ENCODE data around the gene CCDC183. TPM values are rescaled to one million over a fixed set of nuclear protein-coding genes. Genes with fewer than 3 reads are reported as not detected.

CCDC183 gene
- total and polyA plus RNA-seq, 8 donors: 0.44 to 11.7 (median 10.0) TPM; not detected in 1

Small RNA genes within 50 kb of the gene (microRNA-seq; reads per million reads assigned to microRNA genes)
- gene MIR4292: 0 to 0.27 reads per million in 2 donors
- 0 reads per million in 2 donors for gene MIR6722

Other genes starting within 250 kb of the CCDC183 start
- gene EGFL7, start 133.4 kb upstream of the CCDC183 start, total RNA-seq: 100 to 1,000 TPM; 105 to 165 TPM
- 100 to 1,000 TPM in 2 of 6 donors, 10 to 100 TPM in 4; 65.7 to 139 (median 90.9) TPM for gene EGFL7, start 133.4 kb upstream of the CCDC183 start, polyA plus RNA-seq (ENCODE audit: insufficient read length in 6 of 6)
- 100 to 1,000 TPM; 127 to 170 TPM for gene AGPAT2, start 108.9 kb upstream of the CCDC183 start, total RNA-seq
- 10 to 100 TPM; 24.9 to 48.3 (median 31.9) TPM for gene AGPAT2, start 108.9 kb upstream of the CCDC183 start, polyA plus RNA-seq (ENCODE audit: insufficient read length in 6 of 6)
- gene DIPK1B, start 83.8 kb upstream of the CCDC183 start, total RNA-seq: 10 to 100 TPM; 12.6 to 12.7 TPM
- 10 to 100 TPM; 23.7 to 37.4 (median 30.6) TPM for gene DIPK1B, start 83.8 kb upstream of the CCDC183 start, polyA plus RNA-seq (ENCODE audit: insufficient read length in 6 of 6)
- gene LCN10, start 53.4 kb upstream of the CCDC183 start, total RNA-seq: 10 to 100 TPM in 1 of 2 donors, under 1 TPM in 1; 0.32 to 10.0 TPM
- under 1 TPM in 4 of 6 donors, not detected in 2; 0.11 to 0.44 (median 0.21) TPM for gene LCN10, start 53.4 kb upstream of the CCDC183 start, polyA plus RNA-seq (ENCODE audit: insufficient read length in 6 of 6)
- gene LCN6, start 47.8 kb upstream of the CCDC183 start, total RNA-seq: 10 to 100 TPM in 1 of 2 donors, under 1 TPM in 1; 0.38 to 18.9 TPM
- not detected for gene LCN6, start 47.8 kb upstream of the CCDC183 start, polyA plus RNA-seq (ENCODE audit: insufficient read length in 6 of 6)
- gene LCN8, start 38.1 kb upstream of the CCDC183 start, total RNA-seq: not detected
- gene LCN8, start 38.1 kb upstream of the CCDC183 start, polyA plus RNA-seq (ENCODE audit: insufficient read length in 6 of 6): not detected
- not detected for gene LCN15, start 31.8 kb upstream of the CCDC183 start, total RNA-seq
- gene LCN15, start 31.8 kb upstream of the CCDC183 start, polyA plus RNA-seq (ENCODE audit: insufficient read length in 6 of 6): under 1 TPM in 5 of 6 donors, not detected in 1; 0.06 to 0.18 (median 0.07) TPM
- gene TMEM141, start 5.0 kb upstream of the CCDC183 start, total RNA-seq: 10 to 100 TPM; 74.3 to 76.6 TPM
- 10 to 100 TPM; 49.3 to 57.7 (median 52.8) TPM for gene TMEM141, start 5.0 kb upstream of the CCDC183 start, polyA plus RNA-seq (ENCODE audit: insufficient read length in 6 of 6)
- gene RABL6, start 11.6 kb downstream of the CCDC183 start, total RNA-seq: 10 to 100 TPM; 75.9 to 80.8 TPM
- 10 to 100 TPM; 49.5 to 71.5 (median 56.1) TPM for gene RABL6, start 11.6 kb downstream of the CCDC183 start, polyA plus RNA-seq (ENCODE audit: insufficient read length in 6 of 6)
- 1 to 10 TPM; 1.7 to 2.6 TPM for gene AJM1, start 46.1 kb downstream of the CCDC183 start, total RNA-seq
- 1 to 10 TPM in 4 of 6 donors, under 1 TPM in 2; 0.59 to 1.8 (median 1.1) TPM for gene AJM1, start 46.1 kb downstream of the CCDC183 start, polyA plus RNA-seq (ENCODE audit: insufficient read length in 6 of 6)
- 100 to 1,000 TPM; 118 to 151 TPM for gene PHPT1, start 53.1 kb downstream of the CCDC183 start, total RNA-seq
- 100 to 1,000 TPM in 2 of 6 donors, 10 to 100 TPM in 4; 66.1 to 124 (median 90.3) TPM for gene PHPT1, start 53.1 kb downstream of the CCDC183 start, polyA plus RNA-seq (ENCODE audit: insufficient read length in 6 of 6)
- gene MAMDC4, start 56.0 kb downstream of the CCDC183 start, total RNA-seq: 10 to 100 TPM; 14.7 to 16.0 TPM
- gene MAMDC4, start 56.0 kb downstream of the CCDC183 start, polyA plus RNA-seq (ENCODE audit: insufficient read length in 6 of 6): 1 to 10 TPM; 5.3 to 9.9 (median 7.4) TPM
- gene EDF1, start 70.0 kb downstream of the CCDC183 start, total RNA-seq: 100 to 1,000 TPM; 247 to 288 TPM
- 100 to 1,000 TPM; 339 to 408 (median 377) TPM for gene EDF1, start 70.0 kb downstream of the CCDC183 start, polyA plus RNA-seq (ENCODE audit: insufficient read length in 6 of 6)
- gene TRAF2, start 90.2 kb downstream of the CCDC183 start, total RNA-seq: 10 to 100 TPM; 17.2 to 22.4 TPM
- gene TRAF2, start 90.2 kb downstream of the CCDC183 start, polyA plus RNA-seq (ENCODE audit: insufficient read length in 6 of 6): 10 to 100 TPM; 12.4 to 16.3 (median 14.6) TPM
- 100 to 1,000 TPM in 1 of 2 donors, 10 to 100 TPM in 1; 98.5 to 111 TPM for gene FBXW5, start 148.4 kb downstream of the CCDC183 start, total RNA-seq
- gene FBXW5, start 148.4 kb downstream of the CCDC183 start, polyA plus RNA-seq (ENCODE audit: insufficient read length in 6 of 6): 10 to 100 TPM; 33.0 to 59.6 (median 43.6) TPM
- gene C8G, start 148.9 kb downstream of the CCDC183 start, total RNA-seq: 1 to 10 TPM; 1.2 TPM
- under 1 TPM; 0.47 to 0.90 (median 0.72) TPM for gene C8G, start 148.9 kb downstream of the CCDC183 start, polyA plus RNA-seq (ENCODE audit: insufficient read length in 6 of 6)
- gene LCN12, start 155.9 kb downstream of the CCDC183 start, total RNA-seq: 1 to 10 TPM; 2.1 to 4.5 TPM
- gene LCN12, start 155.9 kb downstream of the CCDC183 start, polyA plus RNA-seq (ENCODE audit: insufficient read length in 6 of 6): 10 to 100 TPM in 5 of 6 donors, 1 to 10 TPM in 1; 7.0 to 28.0 (median 17.6) TPM
- gene PTGDS, start 181.2 kb downstream of the CCDC183 start, total RNA-seq: 100 to 1,000 TPM; 133 to 137 TPM
- gene PTGDS, start 181.2 kb downstream of the CCDC183 start, polyA plus RNA-seq (ENCODE audit: insufficient read length in 6 of 6): 10 to 100 TPM; 23.7 to 59.8 (median 31.2) TPM
- 1 to 10 TPM; 2.0 to 2.3 TPM for gene LCNL1, start 186.7 kb downstream of the CCDC183 start, total RNA-seq
- 1 to 10 TPM in 4 of 6 donors, under 1 TPM in 2; 0.38 to 2.7 (median 1.1) TPM for gene LCNL1, start 186.7 kb downstream of the CCDC183 start, polyA plus RNA-seq (ENCODE audit: insufficient read length in 6 of 6)
- 10 to 100 TPM; 34.2 to 56.6 TPM for gene PAXX, start 196.1 kb downstream of the CCDC183 start, total RNA-seq
- 10 to 100 TPM; 28.1 to 47.6 (median 33.7) TPM for gene PAXX, start 196.1 kb downstream of the CCDC183 start, polyA plus RNA-seq (ENCODE audit: insufficient read length in 6 of 6)
- 10 to 100 TPM; 39.7 to 85.4 TPM for gene CLIC3, start 200.2 kb downstream of the CCDC183 start, total RNA-seq
- gene CLIC3, start 200.2 kb downstream of the CCDC183 start, polyA plus RNA-seq (ENCODE audit: insufficient read length in 6 of 6): 10 to 100 TPM; 30.7 to 56.2 (median 42.2) TPM
- 10 to 100 TPM; 34.5 to 34.8 TPM for gene ABCA2, start 231.9 kb downstream of the CCDC183 start, total RNA-seq
- 10 to 100 TPM; 20.8 to 33.8 (median 28.6) TPM for gene ABCA2, start 231.9 kb downstream of the CCDC183 start, polyA plus RNA-seq (ENCODE audit: insufficient read length in 6 of 6)
- 1 to 10 TPM in 1 of 2 donors, under 1 TPM in 1; 0.17 to 2.9 TPM for gene FUT7, start 235.8 kb downstream of the CCDC183 start, total RNA-seq
- under 1 TPM in 3 of 6 donors, not detected in 3; 0.08 to 0.11 (median 0.09) TPM for gene FUT7, start 235.8 kb downstream of the CCDC183 start, polyA plus RNA-seq (ENCODE audit: insufficient read length in 6 of 6)
- 100 to 1,000 TPM; 104 to 105 TPM for gene NPDC1, start 249.8 kb downstream of the CCDC183 start, total RNA-seq
- 10 to 100 TPM; 24.4 to 48.9 (median 25.2) TPM for gene NPDC1, start 249.8 kb downstream of the CCDC183 start, polyA plus RNA-seq (ENCODE audit: insufficient read length in 6 of 6)